A673 (cell line): Measurements from ENCODE around the gene SPIRE1. TPM values are rescaled to one million over a fixed set of nuclear protein-coding genes. Genes with fewer than 3 reads are reported as not detected.

Source experiments
- BruUV-seq: library from RNA; stranded (reverse); fragments of 400-500 nt; replicated peaks from 2 replicates; lab custom pipeline; 2021; lab: Mats Ljungman, UMichigan
- CTCF ChIA-PET: fragments of 300-600 bp; sonication (Branson Sonifier 250); formaldehyde crosslinking; loops from one replicate; lab custom pipeline; 2022; ENCODE audit warnings: antibody characterized with exemption; lab: Charles Lee
- POLR2A ChIA-PET: fragments of 300-600 bp; sonication (Branson Sonifier 250); formaldehyde crosslinking; loops from one replicate; lab custom pipeline; 2022; ENCODE audit warnings: antibody characterized with exemption; ENCODE audit not compliant: low non-redundant PET; lab: Charles Lee
- DNase-seq: peaks from one replicate; pipeline ENCODE4 v3.0.0-alpha.2; 2015; ENCODE audit warnings: low spot score
- H3K27ac ChIP-seq: fragments of 200-600 bp; sonication (generic); 2 replicates; pipeline ENCODE4 v1.5.1; 2016; ENCODE audit warnings: mixed run types, low read depth, mild to moderate bottlenecking, mixed read lengths, antibody characterized with exemption, low read length; ENCODE audit not compliant: poor library complexity, severe bottlenecking
- H3K27me3 ChIP-seq: fragments of 200-600 bp; sonication (generic); replicated peaks from 2 replicates; pipeline ENCODE4 v1.6.1; 2017; ENCODE audit warnings: mixed run types, low read depth, mild to moderate bottlenecking, mixed read lengths, antibody characterized with exemption, low read length; ENCODE audit not compliant: insufficient read depth, poor library complexity
- H3K36me3 ChIP-seq: fragments of 200-600 bp; sonication (generic); 2 replicates; pipeline ENCODE4 v1.6.1; 2016; ENCODE audit warnings: mixed run types, mild to moderate bottlenecking, mixed read lengths, antibody characterized with exemption, low read length; ENCODE audit not compliant: insufficient read depth, poor library complexity, severe bottlenecking
- H3K4me1 ChIP-seq: fragments of 200-600 bp; sonication (generic); 2 replicates; pipeline ENCODE4 v1.6.1; 2017; ENCODE audit warnings: mixed run types, mild to moderate bottlenecking, mixed read lengths, antibody characterized with exemption, low read length; ENCODE audit not compliant: insufficient read depth, poor library complexity, severe bottlenecking
- H3K4me3 ChIP-seq: fragments of 200-600 bp; sonication (generic); 2 replicates; pipeline ENCODE4 v1.5.1; 2016; ENCODE audit warnings: low read depth, mixed run types, mild to moderate bottlenecking, mixed read lengths, low read length; ENCODE audit not compliant: poor library complexity, severe bottlenecking
- H3K9me3 ChIP-seq: fragments of 200-600 bp; sonication (generic); 2 replicates; pipeline ENCODE4 v1.6.1; 2016; ENCODE audit warnings: mixed run types, low read depth, mild to moderate bottlenecking, mixed read lengths, antibody characterized with exemption, low read length; ENCODE audit not compliant: poor library complexity, severe bottlenecking
- EZH2 ChIP-seq: fragments of 200-600 bp; sonication (generic); IDR thresholded peaks from 2 replicates; pipeline ENCODE4 v1.6.1; 2017; ENCODE audit warnings: borderline replicate concordance, low read depth, mild to moderate bottlenecking, mixed read lengths, antibody characterized with exemption, low read length; ENCODE audit not compliant: poor library complexity, severe bottlenecking
- intact Hi-C: fragments of 100-400 bp; cut with micrococcal nuclease; formaldehyde crosslinking; loops from one replicate; pipeline ENCODE4 v1.10.0; 2022; ENCODE audit not compliant: unreplicated experiment
- total RNA-seq: library from RNA; stranded (reverse); gene quantifications from 2 replicates; pipeline ENCODE4 v1.2.3, GENCODE V29; 2021
- TF ChIP-seq, protein P1 (sequence below): fragments of 300-800, 200-600 bp; sonication (generic); conservative IDR thresholded peaks from 2 replicates; pipeline ENCODE4 v1.5.1; 2017; ENCODE audit warnings: low read depth, mild to moderate bottlenecking, antibody characterized with exemption, low read length, moderate library complexity, mixed read lengths

SPIRE1 gene
- total RNA-seq, 1 experiment from 2014 or later = 18.1 TPM

DNA sequence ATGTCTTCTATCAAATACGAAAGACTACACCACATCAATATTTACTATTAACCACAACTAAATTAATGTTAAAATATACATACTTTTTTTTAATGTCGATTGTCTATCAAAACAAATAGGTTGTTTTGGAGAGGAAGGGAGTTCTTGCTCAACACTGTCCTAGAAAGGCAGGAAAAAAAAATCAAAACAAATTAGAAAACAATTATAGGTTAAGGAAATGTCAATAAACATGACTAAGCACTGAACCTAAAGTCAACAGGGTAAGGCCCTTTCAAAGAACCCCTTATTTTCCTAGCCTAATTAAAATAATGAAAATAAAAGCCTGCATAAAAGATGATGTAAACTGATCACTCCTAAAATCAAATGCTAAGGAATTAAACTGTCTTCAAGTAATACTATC, 41.8 kb upstream of the SPIRE1 start:
- no TSS peak for BruUV-seq
- Histone ChIP-seq H3K36me3 (peaks cover 39% of the 10 kb centered on the region), H3K27ac (no peak overlapping the region), H3K4me1 (peaks cover 20% of the 10 kb centered on the region), H3K9me3 (no peaks in the 10 kb centered on the region), H3K4me3 (no peak overlapping the region), H3K27me3 (no peaks in the 10 kb centered on the region)
- DNase-seq = no peak
- ChIA-PET POLR2A (no interaction called here), CTCF (no interaction called here)
- TF ChIP-seq, protein P1, sequence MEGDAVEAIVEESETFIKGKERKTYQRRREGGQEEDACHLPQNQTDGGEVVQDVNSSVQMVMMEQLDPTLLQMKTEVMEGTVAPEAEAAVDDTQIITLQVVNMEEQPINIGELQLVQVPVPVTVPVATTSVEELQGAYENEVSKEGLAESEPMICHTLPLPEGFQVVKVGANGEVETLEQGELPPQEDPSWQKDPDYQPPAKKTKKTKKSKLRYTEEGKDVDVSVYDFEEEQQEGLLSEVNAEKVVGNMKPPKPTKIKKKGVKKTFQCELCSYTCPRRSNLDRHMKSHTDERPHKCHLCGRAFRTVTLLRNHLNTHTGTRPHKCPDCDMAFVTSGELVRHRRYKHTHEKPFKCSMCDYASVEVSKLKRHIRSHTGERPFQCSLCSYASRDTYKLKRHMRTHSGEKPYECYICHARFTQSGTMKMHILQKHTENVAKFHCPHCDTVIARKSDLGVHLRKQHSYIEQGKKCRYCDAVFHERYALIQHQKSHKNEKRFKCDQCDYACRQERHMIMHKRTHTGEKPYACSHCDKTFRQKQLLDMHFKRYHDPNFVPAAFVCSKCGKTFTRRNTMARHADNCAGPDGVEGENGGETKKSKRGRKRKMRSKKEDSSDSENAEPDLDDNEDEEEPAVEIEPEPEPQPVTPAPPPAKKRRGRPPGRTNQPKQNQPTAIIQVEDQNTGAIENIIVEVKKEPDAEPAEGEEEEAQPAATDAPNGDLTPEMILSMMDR = no peak
- no peak for TF ChIP-seq EZH2
- intact Hi-C loops = no loop called here

DNA sequence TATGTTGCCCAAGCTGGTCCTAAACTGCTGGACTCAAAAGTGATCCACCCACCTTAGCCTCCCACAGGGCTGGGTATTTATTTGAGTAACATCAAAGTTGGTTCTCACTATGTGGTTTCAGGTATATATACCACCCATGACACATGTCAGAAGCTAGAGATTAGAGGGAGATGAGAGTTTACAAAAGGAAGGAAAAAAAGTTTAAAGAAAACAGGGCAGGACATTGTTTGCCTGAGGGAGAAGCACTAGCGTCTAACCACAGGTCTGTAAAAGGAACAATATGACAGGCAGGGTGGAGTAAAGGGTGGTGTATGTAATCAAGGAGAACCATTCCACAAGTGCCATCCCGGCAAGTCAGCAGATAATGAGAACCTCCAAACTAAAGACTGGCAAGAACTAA, 36.1 kb upstream of the SPIRE1 start:
- ChIA-PET CTCF (no interaction called here), POLR2A (no interaction called here)
- TF ChIP-seq EZH2 = no peak
- TF ChIP-seq, protein P1 = no peak
- Histone ChIP-seq H3K27ac (no peak overlapping the region), H3K36me3 (peaks cover 29% of the 10 kb centered on the region), H3K27me3 (no peaks in the 10 kb centered on the region), H3K9me3 (no peaks in the 10 kb centered on the region), H3K4me3 (no peak overlapping the region), H3K4me1 (no peaks in the 10 kb centered on the region)
- no peak for DNase-seq
- BruUV-seq = no TSS peak
- intact Hi-C loops = no loop called here

DNA sequence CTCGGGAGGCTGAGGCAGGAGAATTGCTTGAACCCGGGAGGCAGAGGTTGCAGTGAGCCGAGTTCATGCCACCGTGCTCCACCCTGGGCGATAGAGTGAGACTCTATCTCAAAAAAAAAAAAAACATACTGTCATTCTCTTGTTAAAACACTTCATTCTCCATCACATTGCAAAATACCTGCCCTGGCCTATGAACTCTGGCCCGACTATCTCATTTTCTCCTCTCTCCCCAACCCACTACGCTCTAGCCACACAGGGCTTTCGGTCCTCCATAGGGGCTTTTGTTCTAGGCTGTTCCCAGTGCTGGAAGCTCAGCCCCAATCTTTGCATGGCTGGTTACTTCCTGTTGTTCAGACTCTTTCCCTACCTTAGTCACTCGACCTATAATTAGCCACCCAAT, 34.3 kb upstream of the SPIRE1 start:
- CTCF ChIA-PET = no interaction called here
- H3K27me3 ChIP-seq = no peaks in the 10 kb centered on the region
- TF ChIP-seq EZH2 = no peak
- TF ChIP-seq, protein P1 = no peak
- no TSS peak for BruUV-seq
- no peaks in the 10 kb centered on the region for H3K9me3 ChIP-seq
- no peak overlapping the region for H3K4me3 ChIP-seq
- H3K36me3 ChIP-seq = peaks cover 14% of the 10 kb centered on the region
- no peaks in the 10 kb centered on the region for H3K4me1 ChIP-seq
- POLR2A ChIA-PET = no interaction called here
- H3K27ac ChIP-seq = no peak overlapping the region
- DNase-seq = no peak
- intact Hi-C loops = no loop called here
